Fibroblast of lung (primary cell): ENCODE results near the gene ANKRD44.

Experiments
- EZH2 ChIP-seq: IDR thresholded peaks from 2 replicates; pipeline ENCODE4 v1.5.1; 2012; ENCODE audit warnings: low read length, control low read depth, mild to moderate bottlenecking; ENCODE audit errors: missing control alignments
- TF ChIP-seq, protein P1 (sequence below), 2 donors: IDR thresholded peaks in 1 of 2; conservative IDR thresholded peaks in 1 of 2; 1 replicate in 1 of 2; 2 replicates in 1 of 2; pipeline ENCODE4 v1.5.1; 2011 to 2012; ENCODE audit warnings: low read length in 2 of 2, control low read depth in 1 of 2, inconsistent platforms in 1 of 2, low read depth in 1 of 2, mild to moderate bottlenecking in 1 of 2

- TF ChIP-seq, protein P1, sequence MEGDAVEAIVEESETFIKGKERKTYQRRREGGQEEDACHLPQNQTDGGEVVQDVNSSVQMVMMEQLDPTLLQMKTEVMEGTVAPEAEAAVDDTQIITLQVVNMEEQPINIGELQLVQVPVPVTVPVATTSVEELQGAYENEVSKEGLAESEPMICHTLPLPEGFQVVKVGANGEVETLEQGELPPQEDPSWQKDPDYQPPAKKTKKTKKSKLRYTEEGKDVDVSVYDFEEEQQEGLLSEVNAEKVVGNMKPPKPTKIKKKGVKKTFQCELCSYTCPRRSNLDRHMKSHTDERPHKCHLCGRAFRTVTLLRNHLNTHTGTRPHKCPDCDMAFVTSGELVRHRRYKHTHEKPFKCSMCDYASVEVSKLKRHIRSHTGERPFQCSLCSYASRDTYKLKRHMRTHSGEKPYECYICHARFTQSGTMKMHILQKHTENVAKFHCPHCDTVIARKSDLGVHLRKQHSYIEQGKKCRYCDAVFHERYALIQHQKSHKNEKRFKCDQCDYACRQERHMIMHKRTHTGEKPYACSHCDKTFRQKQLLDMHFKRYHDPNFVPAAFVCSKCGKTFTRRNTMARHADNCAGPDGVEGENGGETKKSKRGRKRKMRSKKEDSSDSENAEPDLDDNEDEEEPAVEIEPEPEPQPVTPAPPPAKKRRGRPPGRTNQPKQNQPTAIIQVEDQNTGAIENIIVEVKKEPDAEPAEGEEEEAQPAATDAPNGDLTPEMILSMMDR (conservative IDR thresholded peaks at IDR 0.05 in 1 of 2, IDR thresholded peaks at IDR 0.05 in 1 of 2; ENCODE audit: low read depth in 1 of 2, low read length in 2 of 2), result no peak
- TF ChIP-seq EZH2, result no peak
Measured at GRCh38 chr2:197073701-197074433, 236.7 kb downstream of the ANKRD44 start.
